ENCODE data around the gene GARIN5B. TPM values are rescaled to one million over a fixed set of nuclear protein-coding genes. Genes with fewer than 3 reads are reported as not detected.

The GARIN5B gene
- total and polyA plus RNA-seq, 2 of the 4 experiments (the other 2 are of a cell fraction) = not detected

GRCh38 chr19:55324662-55325061 is 38.4 kb downstream of the GARIN5B start:
- dilution Hi-C loops (cut with HindIII; ENCODE audit: low sequenced_read_pairs, unreplicated experiment) (no loop called here), intact Hi-C loops (cut with micrococcal nuclease) (no loop called here), in situ Hi-C loops (cut with MboI; ENCODE audit: low sequenced_read_pairs) (no loop called here)
- Histone ChIP-seq H2BK20ac (ENCODE audit: low read depth, low read length) (no peak overlapping the region), H3K9ac (ENCODE audit: low read depth, low read length) (no peak overlapping the region), H3K9me1 (ENCODE audit: insufficient read depth, low read length) (no peaks in the 10 kb centered on the region; the same call in 1 of the 2 replicates), H3K23ac (ENCODE audit: low read depth, low read length) (no peak overlapping the region), H3K36me3 (ENCODE audit: control insufficient read depth, insufficient read depth, low read length) (no peaks in the 10 kb centered on the region), H3K79me1 (ENCODE audit: low read depth in 1 of 2, low read length in 2 of 2) (no peaks in the 10 kb centered on the region), H3K18ac (ENCODE audit: low read depth, low read length) (no peak overlapping the region), H3K27me3 (ENCODE audit: control insufficient read depth, insufficient read depth, low read length) (peaks cover 18% of the 10 kb centered on the region), H3K4me2 (ENCODE audit: low read depth, low read length) (no peak overlapping the region), H3K4ac (ENCODE audit: low read depth, low read length) (no peak overlapping the region), H2AK5ac (ENCODE audit: low read depth, low read length) (no peak overlapping the region), H3K4me3 (ENCODE audit: insufficient read depth, low read depth, low read length) (no peak overlapping the region), H4K5ac (ENCODE audit: low read depth, low read length) (no peak overlapping the region), H2BK120ac (ENCODE audit: low read depth, low read length) (no peak overlapping the region), H2BK15ac (ENCODE audit: low read depth, low read length) (no peak overlapping the region), H3K56ac (ENCODE audit: extremely low read depth, insufficient read depth, low read length) (no peak overlapping the region), H4K8ac (ENCODE audit: low read depth in 2 of 2, low read length in 2 of 2) (no peak overlapping the region), H2AFZ (replicated peaks; ENCODE audit: low read length, poor library complexity) (peak overlapping the region; percentile 32), H2BK5ac (ENCODE audit: low read depth, low read length, poor library complexity, severe bottlenecking) (no peak overlapping the region), H3K4me1 (ENCODE audit: control insufficient read depth, insufficient read depth, low read length) (peaks cover 2% of the 10 kb centered on the region; the same call in 1 of the 2 replicates), H3K27ac (ENCODE audit: insufficient read depth, low read length) (no peak overlapping the region), H4K91ac (ENCODE audit: insufficient read depth, low read depth, low read length) (no peak overlapping the region), H4K20me1 (ENCODE audit: insufficient read depth, low read length) (peaks cover 2% of the 10 kb centered on the region; the same call in 1 of the 2 replicates), H3K14ac (replicated peaks; ENCODE audit: low read depth, low read length) (no peak overlapping the region), H2AK9ac (replicated peaks; ENCODE audit: low read depth, low read length, poor library complexity) (no peak overlapping the region), H3K9me3 (ENCODE audit: control insufficient read depth, insufficient read depth, low read length) (no peaks in the 10 kb centered on the region)
- ChIA-PET POLR2A (ENCODE audit: unreplicated experiment) (no interaction called here), CTCF (no interaction called here)
- ATAC-seq (ENCODE audit: low read depth) (no peak), DNase-seq (no peak)
- no TSS peak for BruUV-seq (replicated peaks)
- no CpG with 5 or more reads among the region's 6 CpGs for WGBS, 2 experiments (ENCODE audit: extremely low coverage in 2 of 2, insufficient read length in 1 of 2)
- TF ChIP-seq USF2 (IDR thresholded peaks at IDR 0.05; ENCODE audit: low read depth, low read length) = no peak
- TF ChIP-seq, protein P1, sequence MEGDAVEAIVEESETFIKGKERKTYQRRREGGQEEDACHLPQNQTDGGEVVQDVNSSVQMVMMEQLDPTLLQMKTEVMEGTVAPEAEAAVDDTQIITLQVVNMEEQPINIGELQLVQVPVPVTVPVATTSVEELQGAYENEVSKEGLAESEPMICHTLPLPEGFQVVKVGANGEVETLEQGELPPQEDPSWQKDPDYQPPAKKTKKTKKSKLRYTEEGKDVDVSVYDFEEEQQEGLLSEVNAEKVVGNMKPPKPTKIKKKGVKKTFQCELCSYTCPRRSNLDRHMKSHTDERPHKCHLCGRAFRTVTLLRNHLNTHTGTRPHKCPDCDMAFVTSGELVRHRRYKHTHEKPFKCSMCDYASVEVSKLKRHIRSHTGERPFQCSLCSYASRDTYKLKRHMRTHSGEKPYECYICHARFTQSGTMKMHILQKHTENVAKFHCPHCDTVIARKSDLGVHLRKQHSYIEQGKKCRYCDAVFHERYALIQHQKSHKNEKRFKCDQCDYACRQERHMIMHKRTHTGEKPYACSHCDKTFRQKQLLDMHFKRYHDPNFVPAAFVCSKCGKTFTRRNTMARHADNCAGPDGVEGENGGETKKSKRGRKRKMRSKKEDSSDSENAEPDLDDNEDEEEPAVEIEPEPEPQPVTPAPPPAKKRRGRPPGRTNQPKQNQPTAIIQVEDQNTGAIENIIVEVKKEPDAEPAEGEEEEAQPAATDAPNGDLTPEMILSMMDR (conservative IDR thresholded peaks at IDR 0.05; ENCODE audit: low read depth, low read length) = no peak
- no peak for TF ChIP-seq MAFK (IDR thresholded peaks at IDR 0.05; ENCODE audit: low read depth, low read length)
- no peak for TF ChIP-seq ELK1 (IDR thresholded peaks at IDR 0.05; ENCODE audit: borderline replicate concordance, low read depth, low read length)
- no peak for TF ChIP-seq POLR2A (IDR thresholded peaks at IDR 0.05; ENCODE audit: low read depth, low read length)
- no peak for TF ChIP-seq MAZ (IDR thresholded peaks at IDR 0.05; ENCODE audit: borderline replicate concordance, low read depth, low read length)
- no peak for TF ChIP-seq SMC3 (IDR thresholded peaks at IDR 0.05; ENCODE audit: low read depth, low read length)
- no peak for TF ChIP-seq MXI1 (IDR thresholded peaks at IDR 0.05; ENCODE audit: borderline replicate concordance, low read depth, low read length)
- no peak for TF ChIP-seq RFX5 (IDR thresholded peaks at IDR 0.05; ENCODE audit: low read depth, low read length)
- TF ChIP-seq CHD1 (IDR thresholded peaks at IDR 0.05; ENCODE audit: low read depth, low read length) = no peak
- no peak for TF ChIP-seq CEBPB (IDR thresholded peaks at IDR 0.05; ENCODE audit: low read depth, low read length)
- TF ChIP-seq RAD21 (IDR thresholded peaks at IDR 0.05; ENCODE audit: low read length) = no peak
- no peak for TF ChIP-seq BHLHE40 (IDR thresholded peaks at IDR 0.05; ENCODE audit: low read depth, low read length)
- no peak for TF ChIP-seq NFE2L2 (IDR thresholded peaks at IDR 0.05; ENCODE audit: low read depth, low read length)
- TF ChIP-seq FOS (IDR thresholded peaks at IDR 0.05; ENCODE audit: low read depth, low read length) = no peak
- TF ChIP-seq RCOR1 (IDR thresholded peaks at IDR 0.05; ENCODE audit: insufficient replicate concordance, low read length) = no peak
